GM18498 (cell line): ENCODE data around the gene ADAMTS4.

Experiments
- ATAC-seq: cut with Tn5 transposase; IDR thresholded peaks from one replicate; pipeline ENCODE4 v1.9.1; 2021; ENCODE audit warnings: mild to moderate bottlenecking, moderate library complexity; ENCODE audit not compliant: unreplicated experiment

ADAMTS4 gene

GRCh38 chr1:161175771-161176453 lies 22.9 kb downstream of the ADAMTS4 start:
- ATAC-seq, result no peak

DNA sequence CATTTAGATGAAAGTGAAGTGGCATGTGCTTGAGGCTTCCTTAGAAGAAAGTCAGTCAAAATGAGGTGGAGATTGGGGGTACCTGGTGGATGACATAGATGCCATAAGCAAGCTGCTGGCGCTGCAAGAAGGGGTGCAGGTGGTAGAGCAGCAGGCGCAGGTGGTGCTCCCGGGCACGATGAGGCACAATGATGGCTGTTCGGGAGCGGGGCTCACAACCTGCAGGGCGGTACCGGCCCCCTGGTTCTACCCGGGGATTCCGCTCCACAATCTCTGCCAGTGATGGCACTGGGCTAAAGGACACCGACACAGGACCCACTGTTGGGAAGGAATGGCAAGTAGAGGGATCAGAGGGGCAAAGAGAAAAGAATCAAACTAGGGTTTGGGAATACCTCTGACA lies 23.9 kb downstream of the ADAMTS4 start:
- no peak for ATAC-seq

- no peak for ATAC-seq
Measured at GRCh38 chr1:161173711-161174110, 25.1 kb downstream of the ADAMTS4 start.

DNA sequence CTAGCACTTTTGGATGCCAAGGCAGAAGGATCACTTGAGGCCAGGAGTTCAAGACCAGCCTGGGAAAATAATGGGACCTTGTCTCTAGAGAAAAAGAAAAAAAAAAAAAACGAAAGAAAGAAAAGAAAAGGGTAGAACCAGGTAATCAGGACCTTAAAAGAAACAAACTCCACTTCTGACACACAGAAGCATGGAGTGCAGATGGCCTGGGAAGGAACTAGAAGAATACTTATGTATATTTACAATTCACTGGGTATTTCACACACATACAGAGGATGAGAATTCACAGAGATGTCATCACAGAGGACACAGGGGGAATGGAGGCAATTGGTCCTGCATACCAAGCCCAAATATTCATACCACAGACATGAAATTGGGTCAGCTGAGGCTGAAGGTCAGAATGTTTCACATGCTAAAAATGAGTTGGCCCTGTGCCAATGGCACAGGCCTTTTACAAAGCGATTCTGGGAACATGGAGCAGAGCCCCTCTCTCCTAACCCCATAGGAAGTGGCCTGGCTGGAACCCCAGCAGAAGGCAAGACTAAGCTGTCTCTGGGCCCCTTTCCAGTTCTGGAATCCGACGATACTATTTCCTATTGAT lies 26.0 kb downstream of the ADAMTS4 start:
- no peak for ATAC-seq

- ATAC-seq, result no peak
Measured at GRCh38 chr1:161172349-161172748, 26.5 kb downstream of the ADAMTS4 start.

- no peak for ATAC-seq
Measured at GRCh38 chr1:161171696-161172095, 27.2 kb downstream of the ADAMTS4 start.

- no peak for ATAC-seq
Measured at GRCh38 chr1:161171191-161171590, 27.7 kb downstream of the ADAMTS4 start.

GRCh38 chr1:161168906-161169305 lies 29.9 kb downstream of the ADAMTS4 start:
- no peak for ATAC-seq

- no peak for ATAC-seq
Measured at GRCh38 chr1:161166669-161167548, 31.9 kb downstream of the ADAMTS4 start.

GRCh38 chr1:161165742-161166668 lies 32.8 kb downstream of the ADAMTS4 start, which contains the start of gene PPOX:
Gene PPOX (plus strand): TSS chr1:161166426. CDS start chr1:161166848, 422 bp downstream.
- ATAC-seq, result peak; percentile 92

- no peak for ATAC-seq
Measured at GRCh38 chr1:161164901-161165610, 33.8 kb downstream of the ADAMTS4 start.

DNA sequence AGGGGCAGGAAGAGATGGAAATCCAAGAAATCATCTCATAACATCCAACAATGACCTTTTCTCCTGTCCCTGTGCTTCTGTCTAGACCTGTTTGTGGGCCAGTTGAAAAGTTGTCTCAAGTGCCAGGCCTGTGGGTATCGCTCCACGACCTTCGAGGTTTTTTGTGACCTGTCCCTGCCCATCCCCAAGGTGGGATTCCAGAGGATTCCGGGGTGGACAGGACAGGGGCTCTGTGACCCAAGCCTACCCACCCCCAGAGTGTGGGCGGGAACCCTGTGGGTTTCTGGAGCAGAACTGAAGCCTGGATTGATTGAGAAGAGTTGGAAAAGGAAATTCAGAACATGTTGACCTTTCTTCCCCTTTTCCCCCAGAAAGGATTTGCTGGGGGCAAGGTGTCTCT lies 35.1 kb downstream of the ADAMTS4 start:
- no peak for ATAC-seq

DNA sequence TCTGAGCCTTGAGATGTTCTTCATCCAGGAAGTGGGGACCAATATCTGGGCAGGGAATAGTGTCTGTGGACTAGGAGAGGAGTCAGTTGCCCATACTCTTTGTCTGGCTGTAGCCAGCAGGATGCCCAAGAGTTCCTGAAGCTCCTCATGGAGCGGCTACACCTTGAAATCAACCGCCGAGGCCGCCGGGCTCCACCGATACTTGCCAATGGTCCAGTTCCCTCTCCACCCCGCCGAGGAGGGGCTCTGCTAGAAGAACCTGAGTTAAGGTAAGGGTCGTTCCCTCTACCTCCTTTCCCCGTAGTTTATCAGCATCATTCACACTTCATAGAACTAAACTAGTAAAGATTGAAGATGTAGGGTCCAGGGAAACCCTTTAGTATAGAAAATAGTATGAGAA lies 36.0 kb downstream of the ADAMTS4 start:
- ATAC-seq, result no peak

DNA sequence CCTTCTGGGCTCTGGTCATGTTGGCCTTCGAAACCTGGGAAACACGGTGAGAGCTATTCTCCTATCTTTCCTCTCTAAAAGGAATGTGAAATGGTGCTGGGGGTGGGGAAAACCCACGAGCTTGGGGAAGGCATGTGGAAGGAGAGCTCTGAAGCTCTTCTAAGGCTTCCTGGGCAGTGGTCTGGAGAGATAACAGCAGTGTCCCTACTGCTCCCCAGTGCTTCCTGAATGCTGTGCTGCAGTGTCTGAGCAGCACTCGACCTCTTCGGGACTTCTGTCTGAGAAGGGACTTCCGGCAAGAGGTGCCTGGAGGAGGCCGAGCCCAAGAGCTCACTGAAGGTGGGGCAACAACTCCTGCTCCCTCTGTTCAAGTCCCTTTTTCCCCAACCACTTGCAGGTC lies 36.8 kb downstream of the ADAMTS4 start:
- no peak for ATAC-seq

DNA sequence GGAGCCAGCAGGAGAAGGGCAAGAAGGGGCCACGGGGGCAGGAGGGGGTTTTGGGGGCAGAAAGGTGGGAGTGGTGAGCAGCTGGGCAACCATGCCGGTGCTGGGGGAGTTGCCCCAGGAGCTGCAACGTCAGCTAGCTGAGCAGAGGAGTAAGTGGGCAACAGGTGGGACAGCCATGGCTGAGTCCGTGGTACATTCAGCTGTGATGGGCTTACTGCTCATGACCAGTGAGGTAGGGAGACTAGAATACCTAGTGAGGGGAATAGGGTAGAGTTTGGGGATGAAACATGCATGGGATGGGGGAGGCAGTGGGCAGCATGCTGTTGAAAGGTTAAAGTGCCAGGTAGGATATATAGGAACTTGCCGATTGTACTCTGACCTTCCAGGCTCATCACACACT lies 37.2 kb downstream of the ADAMTS4 start:
- no peak for ATAC-seq

- no peak for ATAC-seq
Measured at GRCh38 chr1:161160671-161161145, 38.1 kb downstream of the ADAMTS4 start.

- ATAC-seq, result no peak
Measured at GRCh38 chr1:161159913-161160243, 39.0 kb downstream of the ADAMTS4 start.

GRCh38 chr1:161159087-161159912 lies 39.6 kb downstream of the ADAMTS4 start, which contains the start of gene USP21:
Gene USP21 (plus strand): TSS chr1:161159500. CDS start chr1:161160641, 1,141 bp downstream.
- peak; percentile 86 for ATAC-seq
